OCI-LY1 (cell line): ENCODE measurements around the gene MYO18A.

Experiments used
- CTCF ChIP-seq: fragments of 200-600 bp; sonication (generic), shearing (Covaris generic); IDR thresholded peaks from 2 replicates; pipeline ENCODE4 v1.5.1; 2017; ENCODE audit warnings: mild to moderate bottlenecking, antibody characterized with exemption, low read length, moderate library complexity, mixed read lengths
- EZH2 ChIP-seq: fragments of 200-600 bp; sonication (generic), shearing (Covaris generic); IDR thresholded peaks from 2 replicates; pipeline ENCODE4 v1.8.0; 2017; ENCODE audit warnings: borderline replicate concordance, mixed run types, mild to moderate bottlenecking, antibody characterized with exemption, low read length, moderate library complexity, mixed read lengths

GRCh38 chr17:29021226-29021625, 159.0 kb downstream of the MYO18A start:
- no peak for TF ChIP-seq CTCF
- no peak for TF ChIP-seq EZH2
